Body of pancreas (tissue), 4 donors: Measurements from ENCODE around the gene MMP11. TPM values are rescaled to one million over a fixed set of nuclear protein-coding genes. Genes with fewer than 3 reads are reported as not detected.

Experiments
- ATAC-seq: fragments of 150-250 bp; one replicate; pipeline ENCODE4 v1.9.1; 2016
- DNase-seq, 4 donors: peaks; one replicate each; pipeline ENCODE4 v3.0.0-alpha.2; 2019
- H3K27ac ChIP-seq, 4 donors: fragments of 200-600 bp; sonication (generic); 1 replicate in 3 of 4; 2 replicates in 1 of 4; pipeline versions ENCODE4 v1.5.1 to v1.6.1; 2016 to 2019; ENCODE audit warnings: mild to moderate bottlenecking in 1 of 4, mixed read lengths in 1 of 4, moderate library complexity in 1 of 4
- H3K27me3 ChIP-seq, 2 donors: fragments of 200-600 bp; sonication (generic); one replicate each; pipeline ENCODE4 v1.6.0; 2016; ENCODE audit warnings: mild to moderate bottlenecking in 1 of 2
- H3K36me3 ChIP-seq, 2 donors: fragments of 200-600 bp; sonication (generic); replicated peaks in 1 of 2; 2 replicates each; pipeline ENCODE4 v1.5.1; 2016; ENCODE audit warnings: low read depth in 2 of 2; ENCODE audit not compliant: insufficient read depth in 1 of 2
- H3K4me1 ChIP-seq: fragments of 200-600 bp; sonication (generic); one replicate; pipeline ENCODE4 v1.6.0; 2016
- H3K4me3 ChIP-seq, 2 donors: fragments of 200-600 bp; sonication (generic); 1 replicate in 1 of 2; 2 replicates in 1 of 2; pipeline ENCODE4 v1.5.1; 2016 to 2019
- H3K9me3 ChIP-seq, 3 donors: fragments of 200-600 bp; sonication (generic); 1 replicate in 2 of 3; 2 replicates in 1 of 3; pipeline ENCODE4 v1.5.1; 2016
- POLR2A ChIP-seq, 3 donors: fragments of 450-650 bp; IDR thresholded peaks; one replicate each; pipeline ENCODE4 v1.6.1; 2016; ENCODE audit warnings: antibody characterized with exemption in 3 of 3, mild to moderate bottlenecking in 2 of 3
- WGBS, 2 donors: methylation state at CpG; one replicate each; pipeline ENCODE4 v1.1.5; 2017; 5-methylcytosine and 5-hydroxymethylcytosine counted together
- intact Hi-C: fragments of 100-400 bp; cut with DNase I; formaldehyde crosslinking; loops from one replicate; pipeline ENCODE4 v1.15.1; 2023
- total RNA-seq, 2 donors: library from RNA; depleted of rRNA; stranded (reverse); fragments of >200 nt; gene quantifications; one replicate each; pipeline ENCODE4 v1.1.0, GENCODE V29; 2016
- TF ChIP-seq, protein P1 (sequence below), 7 experiments: fragments of 450-650 bp in 4 of 7; fragments of 200-600 bp in 3 of 7; sonication (generic) in 3 of 7; IDR thresholded peaks; one replicate each; pipeline ENCODE4 v1.5.1; 2016 to 2019; ENCODE audit warnings: antibody characterized with exemption in 7 of 7

Gene MMP11
- total RNA-seq, 2 donors from 2014 or later = 1.0 to 2.0 TPM

GRCh38 chr22:23781511-23782183, 9.0 kb downstream of the MMP11 start:
- no peak for TF ChIP-seq POLR2A (IDR thresholded peaks at IDR 0.05)
- TF ChIP-seq, protein P1, sequence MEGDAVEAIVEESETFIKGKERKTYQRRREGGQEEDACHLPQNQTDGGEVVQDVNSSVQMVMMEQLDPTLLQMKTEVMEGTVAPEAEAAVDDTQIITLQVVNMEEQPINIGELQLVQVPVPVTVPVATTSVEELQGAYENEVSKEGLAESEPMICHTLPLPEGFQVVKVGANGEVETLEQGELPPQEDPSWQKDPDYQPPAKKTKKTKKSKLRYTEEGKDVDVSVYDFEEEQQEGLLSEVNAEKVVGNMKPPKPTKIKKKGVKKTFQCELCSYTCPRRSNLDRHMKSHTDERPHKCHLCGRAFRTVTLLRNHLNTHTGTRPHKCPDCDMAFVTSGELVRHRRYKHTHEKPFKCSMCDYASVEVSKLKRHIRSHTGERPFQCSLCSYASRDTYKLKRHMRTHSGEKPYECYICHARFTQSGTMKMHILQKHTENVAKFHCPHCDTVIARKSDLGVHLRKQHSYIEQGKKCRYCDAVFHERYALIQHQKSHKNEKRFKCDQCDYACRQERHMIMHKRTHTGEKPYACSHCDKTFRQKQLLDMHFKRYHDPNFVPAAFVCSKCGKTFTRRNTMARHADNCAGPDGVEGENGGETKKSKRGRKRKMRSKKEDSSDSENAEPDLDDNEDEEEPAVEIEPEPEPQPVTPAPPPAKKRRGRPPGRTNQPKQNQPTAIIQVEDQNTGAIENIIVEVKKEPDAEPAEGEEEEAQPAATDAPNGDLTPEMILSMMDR (IDR thresholded peaks at IDR 0.05) = no peak
- WGBS, 2 donors = 83 to 88% methylated on average over 7 to 14 of the region's 14 CpGs

GRCh38 chr22:23782252-23782651, 9.6 kb downstream of the MMP11 start:
- Histone ChIP-seq H3K4me3 (no peak overlapping the region), H3K27me3 (no peaks in the 10 kb centered on the region), H3K4me1 (peaks cover 23% of the 10 kb centered on the region), H3K9me3 (no peaks in the 10 kb centered on the region), H3K27ac (no peak overlapping the region), H3K36me3 (no peaks in the 10 kb centered on the region)
- WGBS, 2 donors = 88 to 92% methylated on average over 2 to 16 of the region's 16 CpGs
- intact Hi-C loops = no loop called here
- ATAC-seq (no peak), DNase-seq (no peak)
- TF ChIP-seq, protein P1 (IDR thresholded peaks at IDR 0.05) = no peak
- TF ChIP-seq POLR2A (IDR thresholded peaks at IDR 0.05) = no peak

More at GRCh38 chr22:23781511-23782183, 9.0 kb downstream of the MMP11 start:
- Histone ChIP-seq H3K36me3 (no peaks in the 10 kb centered on the region), H3K9me3 (no peaks in the 10 kb centered on the region), H3K4me3 (no peak overlapping the region), H3K27me3 (no peaks in the 10 kb centered on the region), H3K27ac (no peak overlapping the region), H3K4me1 (peaks cover 22% of the 10 kb centered on the region)
- DNase-seq = no peak
- intact Hi-C loops = no loop called here
- ATAC-seq = no peak

- H3K4me1 ChIP-seq = peaks cover 25% of the 10 kb centered on the region
- intact Hi-C loops = no loop called here
- H3K36me3 ChIP-seq = no peaks in the 10 kb centered on the region
- no peak for ATAC-seq
- no peak overlapping the region for H3K27ac ChIP-seq
- no peaks in the 10 kb centered on the region for H3K27me3 ChIP-seq
- H3K9me3 ChIP-seq = no peaks in the 10 kb centered on the region
- TF ChIP-seq, protein P1 (IDR thresholded peaks at IDR 0.05) = no peak
- no peak for TF ChIP-seq POLR2A (IDR thresholded peaks at IDR 0.05)
- WGBS, 2 donors = 100% methylated on average over 1 of the region's 1 CpG; no CpG with 5 or more reads in 1 of the 2 donors
- no peak overlapping the region for H3K4me3 ChIP-seq
- DNase-seq = no peak
These were observed 10.1 kb downstream of the MMP11 start for GRCh38 chr22:23782703-23783102.

DNA sequence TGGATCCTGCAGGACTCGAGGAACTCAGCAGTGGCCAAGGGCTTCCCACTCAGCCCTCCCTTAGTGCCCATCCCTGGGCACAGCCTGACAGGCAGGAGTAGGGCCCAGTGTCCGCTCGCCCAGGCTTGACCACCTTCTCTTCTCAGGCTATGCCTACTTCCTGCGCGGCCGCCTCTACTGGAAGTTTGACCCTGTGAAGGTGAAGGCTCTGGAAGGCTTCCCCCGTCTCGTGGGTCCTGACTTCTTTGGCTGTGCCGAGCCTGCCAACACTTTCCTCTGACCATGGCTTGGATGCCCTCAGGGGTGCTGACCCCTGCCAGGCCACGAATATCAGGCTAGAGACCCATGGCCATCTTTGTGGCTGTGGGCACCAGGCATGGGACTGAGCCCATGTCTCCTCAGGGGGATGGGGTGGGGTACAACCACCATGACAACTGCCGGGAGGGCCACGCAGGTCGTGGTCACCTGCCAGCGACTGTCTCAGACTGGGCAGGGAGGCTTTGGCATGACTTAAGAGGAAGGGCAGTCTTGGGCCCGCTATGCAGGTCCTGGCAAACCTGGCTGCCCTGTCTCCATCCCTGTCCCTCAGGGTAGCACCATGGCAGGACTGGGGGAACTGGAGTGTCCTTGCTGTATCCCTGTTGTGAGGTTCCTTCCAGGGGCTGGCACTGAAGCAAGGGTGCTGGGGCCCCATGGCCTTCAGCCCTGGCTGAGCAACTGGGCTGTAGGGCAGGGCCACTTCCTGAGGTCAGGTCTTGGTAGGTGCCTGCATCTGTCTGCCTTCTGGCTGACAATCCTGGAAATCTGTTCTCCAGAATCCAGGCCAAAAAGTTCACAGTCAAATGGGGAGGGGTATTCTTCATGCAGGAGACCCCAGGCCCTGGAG, 10.9 kb downstream of the MMP11 start:
- no peaks in the 10 kb centered on the region for H3K36me3 ChIP-seq
- intact Hi-C loops = no loop called here
- no peak for DNase-seq
- ATAC-seq = no peak
- H3K27ac ChIP-seq = peak overlapping the region in 2 of 4 donors; percentile 6 to 11
- H3K4me1 ChIP-seq = peaks cover 33% of the 10 kb centered on the region
- WGBS, 2 donors = 50 to 82% methylated on average over 7 to 14 of the region's 15 CpGs
- H3K9me3 ChIP-seq = no peaks in the 10 kb centered on the region
- no peak overlapping the region for H3K4me3 ChIP-seq
- H3K27me3 ChIP-seq = no peaks in the 10 kb centered on the region
- TF ChIP-seq POLR2A (IDR thresholded peaks at IDR 0.05) = no peak
- TF ChIP-seq, protein P1 (IDR thresholded peaks at IDR 0.05) = no peak
